Fibroblast of mammary gland (primary cell): ENCODE measurements around the gene MAPK1IP1L.

Experiments used
- DNase-seq: peaks from one replicate; pipeline ENCODE4 v3.0.0-alpha.2; 2010; ENCODE audit warnings: low read depth
- H3K4me3 ChIP-seq: 2 replicates; pipeline ENCODE4 v1.5.1; 2011; ENCODE audit warnings: low read depth, mild to moderate bottlenecking, low read length, moderate library complexity; ENCODE audit not compliant: control insufficient read depth
- CTCF ChIP-seq: conservative IDR thresholded peaks from 2 replicates; pipeline ENCODE4 v1.5.1; 2011; ENCODE audit warnings: low read depth, low read length, inconsistent platforms; ENCODE audit not compliant: control insufficient read depth, insufficient read depth

MAPK1IP1L gene

GRCh38 chr14:55094292-55095157 is 43.1 kb downstream of the MAPK1IP1L start:
- TF ChIP-seq CTCF, result no peak
- peak; percentile 83 for DNase-seq
- H3K4me3 ChIP-seq, result no peak overlapping the region

GRCh38 chr14:55097881-55098560 is 46.6 kb downstream of the MAPK1IP1L start:
- TF ChIP-seq CTCF, result no peak
- no peak overlapping the region for H3K4me3 ChIP-seq
- DNase-seq, result peak; percentile 47

GRCh38 chr14:55098561-55098898 is 47.1 kb downstream of the MAPK1IP1L start:
- no peak overlapping the region for H3K4me3 ChIP-seq
- TF ChIP-seq CTCF, result no peak

GRCh38 chr14:55099756-55100155 is 48.3 kb downstream of the MAPK1IP1L start:
- no peak overlapping the region for H3K4me3 ChIP-seq
- no peak for TF ChIP-seq CTCF
- DNase-seq, result peak; percentile 80

More at GRCh38 chr14:55098561-55098898, 47.1 kb downstream of the MAPK1IP1L start:
- DNase-seq, result no peak

- DNase-seq, result no peak
- no peak overlapping the region for H3K4me3 ChIP-seq
- TF ChIP-seq CTCF, result no peak
Measured at GRCh38 chr14:55101698-55102097, 50.3 kb downstream of the MAPK1IP1L start.

GRCh38 chr14:55102141-55102621 is 50.7 kb downstream of the MAPK1IP1L start:
- peak; percentile 100 for DNase-seq
- TF ChIP-seq CTCF, result no peak
- H3K4me3 ChIP-seq, result peak overlapping the region; percentile 38
